ENCODE data around the gene ARPC4. TPM values are rescaled to one million over a fixed set of nuclear protein-coding genes. Genes with fewer than 3 reads are reported as not detected.

Gene ARPC4
- total RNA-seq, 1 experiment from 2014 or later: 143 TPM

DNA sequence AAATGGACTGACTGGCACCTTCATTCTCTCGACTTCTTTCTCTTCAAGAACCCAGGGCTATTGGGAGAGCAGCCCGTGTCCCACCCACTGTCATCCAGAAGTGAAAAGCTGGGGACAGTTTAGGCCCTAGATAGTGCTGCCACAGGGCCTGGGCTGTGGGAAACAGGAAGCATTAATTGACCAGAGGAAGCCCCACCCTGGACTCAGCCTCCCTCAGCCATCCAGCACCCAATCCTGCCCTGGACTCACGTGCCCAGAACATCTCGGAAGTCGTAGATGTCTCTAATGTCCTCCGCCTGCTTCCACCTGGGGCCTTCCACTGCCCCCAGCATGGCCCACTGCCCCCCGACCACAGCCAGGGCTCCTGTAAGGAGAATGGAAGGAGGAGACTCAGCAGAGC lies 25.5 kb upstream of the ARPC4 start:
- TF ChIP-seq CREM (CRISPR knock-in tag; IDR thresholded peaks at IDR 0.05): no peak
- no peak for TF ChIP-seq TEAD1 (CRISPR knock-in tag; IDR thresholded peaks at IDR 0.05)
- TF ChIP-seq, protein P1, sequence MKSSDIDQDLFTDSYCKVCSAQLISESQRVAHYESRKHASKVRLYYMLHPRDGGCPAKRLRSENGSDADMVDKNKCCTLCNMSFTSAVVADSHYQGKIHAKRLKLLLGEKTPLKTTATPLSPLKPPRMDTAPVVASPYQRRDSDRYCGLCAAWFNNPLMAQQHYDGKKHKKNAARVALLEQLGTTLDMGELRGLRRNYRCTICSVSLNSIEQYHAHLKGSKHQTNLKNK (CRISPR knock-in tag; IDR thresholded peaks at IDR 0.05): no peak
- TF ChIP-seq SP1 (CRISPR knock-in tag; conservative IDR thresholded peaks at IDR 0.05): no peak
- TF ChIP-seq OVOL2 (CRISPR knock-in tag; IDR thresholded peaks at IDR 0.05; ENCODE audit: borderline replicate concordance): no peak
- no peak for TF ChIP-seq ZNF138 (CRISPR knock-in tag; conservative IDR thresholded peaks at IDR 0.05)
- TF ChIP-seq, protein P2, sequence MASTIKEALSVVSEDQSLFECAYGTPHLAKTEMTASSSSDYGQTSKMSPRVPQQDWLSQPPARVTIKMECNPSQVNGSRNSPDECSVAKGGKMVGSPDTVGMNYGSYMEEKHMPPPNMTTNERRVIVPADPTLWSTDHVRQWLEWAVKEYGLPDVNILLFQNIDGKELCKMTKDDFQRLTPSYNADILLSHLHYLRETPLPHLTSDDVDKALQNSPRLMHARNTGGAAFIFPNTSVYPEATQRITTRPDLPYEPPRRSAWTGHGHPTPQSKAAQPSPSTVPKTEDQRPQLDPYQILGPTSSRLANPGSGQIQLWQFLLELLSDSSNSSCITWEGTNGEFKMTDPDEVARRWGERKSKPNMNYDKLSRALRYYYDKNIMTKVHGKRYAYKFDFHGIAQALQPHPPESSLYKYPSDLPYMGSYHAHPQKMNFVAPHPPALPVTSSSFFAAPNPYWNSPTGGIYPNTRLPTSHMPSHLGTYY (CRISPR knock-in tag; IDR thresholded peaks at IDR 0.05): no peak
- TF ChIP-seq, protein P3, sequence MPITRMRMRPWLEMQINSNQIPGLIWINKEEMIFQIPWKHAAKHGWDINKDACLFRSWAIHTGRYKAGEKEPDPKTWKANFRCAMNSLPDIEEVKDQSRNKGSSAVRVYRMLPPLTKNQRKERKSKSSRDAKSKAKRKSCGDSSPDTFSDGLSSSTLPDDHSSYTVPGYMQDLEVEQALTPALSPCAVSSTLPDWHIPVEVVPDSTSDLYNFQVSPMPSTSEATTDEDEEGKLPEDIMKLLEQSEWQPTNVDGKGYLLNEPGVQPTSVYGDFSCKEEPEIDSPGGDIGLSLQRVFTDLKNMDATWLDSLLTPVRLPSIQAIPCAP (CRISPR knock-in tag; IDR thresholded peaks at IDR 0.05): no peak
- no peak for TF ChIP-seq ZNF219 (CRISPR knock-in tag; IDR thresholded peaks at IDR 0.05; ENCODE audit: borderline replicate concordance)
- TF ChIP-seq, protein P4, sequence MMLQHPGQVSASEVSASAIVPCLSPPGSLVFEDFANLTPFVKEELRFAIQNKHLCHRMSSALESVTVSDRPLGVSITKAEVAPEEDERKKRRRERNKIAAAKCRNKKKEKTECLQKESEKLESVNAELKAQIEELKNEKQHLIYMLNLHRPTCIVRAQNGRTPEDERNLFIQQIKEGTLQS (CRISPR knock-in tag; conservative IDR thresholded peaks at IDR 0.05): no peak
- TF ChIP-seq, protein P5, sequence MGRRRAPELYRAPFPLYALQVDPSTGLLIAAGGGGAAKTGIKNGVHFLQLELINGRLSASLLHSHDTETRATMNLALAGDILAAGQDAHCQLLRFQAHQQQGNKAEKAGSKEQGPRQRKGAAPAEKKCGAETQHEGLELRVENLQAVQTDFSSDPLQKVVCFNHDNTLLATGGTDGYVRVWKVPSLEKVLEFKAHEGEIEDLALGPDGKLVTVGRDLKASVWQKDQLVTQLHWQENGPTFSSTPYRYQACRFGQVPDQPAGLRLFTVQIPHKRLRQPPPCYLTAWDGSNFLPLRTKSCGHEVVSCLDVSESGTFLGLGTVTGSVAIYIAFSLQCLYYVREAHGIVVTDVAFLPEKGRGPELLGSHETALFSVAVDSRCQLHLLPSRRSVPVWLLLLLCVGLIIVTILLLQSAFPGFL (CRISPR knock-in tag; IDR thresholded peaks at IDR 0.05; ENCODE audit: borderline replicate concordance): no peak
- TF ChIP-seq PRRX2 (CRISPR knock-in tag; IDR thresholded peaks at IDR 0.05): no peak
- no peak for TF ChIP-seq NR1H2 (CRISPR knock-in tag; IDR thresholded peaks at IDR 0.05)
- no peak for TF ChIP-seq ZNF416 (CRISPR knock-in tag; IDR thresholded peaks at IDR 0.05)
- TF ChIP-seq, protein P6, sequence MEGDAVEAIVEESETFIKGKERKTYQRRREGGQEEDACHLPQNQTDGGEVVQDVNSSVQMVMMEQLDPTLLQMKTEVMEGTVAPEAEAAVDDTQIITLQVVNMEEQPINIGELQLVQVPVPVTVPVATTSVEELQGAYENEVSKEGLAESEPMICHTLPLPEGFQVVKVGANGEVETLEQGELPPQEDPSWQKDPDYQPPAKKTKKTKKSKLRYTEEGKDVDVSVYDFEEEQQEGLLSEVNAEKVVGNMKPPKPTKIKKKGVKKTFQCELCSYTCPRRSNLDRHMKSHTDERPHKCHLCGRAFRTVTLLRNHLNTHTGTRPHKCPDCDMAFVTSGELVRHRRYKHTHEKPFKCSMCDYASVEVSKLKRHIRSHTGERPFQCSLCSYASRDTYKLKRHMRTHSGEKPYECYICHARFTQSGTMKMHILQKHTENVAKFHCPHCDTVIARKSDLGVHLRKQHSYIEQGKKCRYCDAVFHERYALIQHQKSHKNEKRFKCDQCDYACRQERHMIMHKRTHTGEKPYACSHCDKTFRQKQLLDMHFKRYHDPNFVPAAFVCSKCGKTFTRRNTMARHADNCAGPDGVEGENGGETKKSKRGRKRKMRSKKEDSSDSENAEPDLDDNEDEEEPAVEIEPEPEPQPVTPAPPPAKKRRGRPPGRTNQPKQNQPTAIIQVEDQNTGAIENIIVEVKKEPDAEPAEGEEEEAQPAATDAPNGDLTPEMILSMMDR (IDR thresholded peaks at IDR 0.05): no peak
- no peak for TF ChIP-seq CREB1 (CRISPR knock-in tag; IDR thresholded peaks at IDR 0.05)
- no peak for TF ChIP-seq GABPB1 (CRISPR knock-in tag; IDR thresholded peaks at IDR 0.05)
- TF ChIP-seq, protein P7, sequence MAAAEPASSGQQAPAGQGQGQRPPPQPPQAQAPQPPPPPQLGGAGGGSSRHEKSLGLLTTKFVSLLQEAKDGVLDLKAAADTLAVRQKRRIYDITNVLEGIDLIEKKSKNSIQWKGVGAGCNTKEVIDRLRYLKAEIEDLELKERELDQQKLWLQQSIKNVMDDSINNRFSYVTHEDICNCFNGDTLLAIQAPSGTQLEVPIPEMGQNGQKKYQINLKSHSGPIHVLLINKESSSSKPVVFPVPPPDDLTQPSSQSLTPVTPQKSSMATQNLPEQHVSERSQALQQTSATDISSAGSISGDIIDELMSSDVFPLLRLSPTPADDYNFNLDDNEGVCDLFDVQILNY (CRISPR knock-in tag; IDR thresholded peaks at IDR 0.05): no peak
- no peak for DNase-seq (ENCODE audit: low spot score)
- no peaks in the 10 kb centered on the region for H3K36me3 Mint-ChIP-seq
- no peak for ATAC-seq
- peaks cover 15% of the 10 kb centered on the region for H3K4me1 Mint-ChIP-seq
- H3K27ac Mint-ChIP-seq: no peak overlapping the region
- H3K4me3 Mint-ChIP-seq: no peak overlapping the region
- no peaks in the 10 kb centered on the region for H3K9me3 Mint-ChIP-seq
- POLR2A ChIA-PET: interaction anchor here (1.1 kb wide), 1 partner anchor 18 kb away, joined by 3 read pairs; the partner anchor contains the start of gene OGG1
- CTCF ChIA-PET: interaction anchor here (1.4 kb wide), 1 partner anchor 41 kb away, joined by 3 read pairs; no protein-coding TSS in a partner anchor
- H3K27me3 Mint-ChIP-seq (ENCODE audit: low read depth): peaks cover 67% of the 10 kb centered on the region

DNA sequence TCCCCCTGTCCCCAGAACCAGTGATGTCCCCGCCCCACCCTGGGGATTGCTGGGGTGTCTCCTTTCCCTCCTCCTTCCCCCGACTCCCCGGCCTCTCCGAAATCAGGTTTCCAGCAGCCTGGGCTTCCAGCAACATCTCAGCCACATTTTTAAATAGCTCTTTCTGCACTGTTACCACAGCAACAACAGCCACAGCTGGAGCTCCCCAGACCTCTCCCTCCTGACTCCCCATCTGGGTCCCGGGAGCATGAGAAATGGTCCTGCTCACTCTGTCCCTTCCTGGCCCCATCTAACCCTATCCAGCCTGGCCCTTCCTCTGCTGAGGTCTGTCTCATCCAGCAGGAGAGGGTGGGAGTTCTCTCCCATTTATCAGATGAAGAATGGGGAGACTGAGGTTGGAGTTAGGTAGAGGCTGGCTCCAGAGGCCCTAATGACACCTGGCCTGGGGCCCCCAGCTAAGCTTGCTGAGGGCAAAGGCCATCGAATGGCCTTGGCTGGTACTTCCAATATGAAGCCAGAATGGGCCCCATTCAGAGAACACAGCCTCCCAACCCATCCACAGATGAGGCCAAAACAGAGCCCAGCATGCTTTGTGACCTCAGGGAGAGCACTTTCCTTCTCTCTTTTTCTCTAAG lies 24.6 kb upstream of the ARPC4 start:
- Mint-ChIP-seq H3K27me3 (ENCODE audit: low read depth) (peaks cover 72% of the 10 kb centered on the region), H3K36me3 (no peaks in the 10 kb centered on the region), H3K27ac (no peak overlapping the region), H3K4me1 (peaks cover 15% of the 10 kb centered on the region), H3K4me3 (no peak overlapping the region), H3K9me3 (no peaks in the 10 kb centered on the region)
- CTCF ChIA-PET: interaction anchor here (1.2 to 1.4 kb wide), 2 partner anchors 14 to 178 kb away, joined by 3 read pairs; no protein-coding TSS in a partner anchor
- no peak for ATAC-seq
- TF ChIP-seq, protein P7 (CRISPR knock-in tag; IDR thresholded peaks at IDR 0.05): no peak
- TF ChIP-seq ATF1 (CRISPR knock-in tag; IDR thresholded peaks at IDR 0.05): no peak
- no peak for TF ChIP-seq NR2C2 (CRISPR knock-in tag; IDR thresholded peaks at IDR 0.05)
- POLR2A ChIA-PET: no interaction called here
- DNase-seq (ENCODE audit: low spot score): no peak

All from WTC11 (cell line).